ENCODE measurements around the gene ZFYVE28.

Gene ZFYVE28

DNA sequence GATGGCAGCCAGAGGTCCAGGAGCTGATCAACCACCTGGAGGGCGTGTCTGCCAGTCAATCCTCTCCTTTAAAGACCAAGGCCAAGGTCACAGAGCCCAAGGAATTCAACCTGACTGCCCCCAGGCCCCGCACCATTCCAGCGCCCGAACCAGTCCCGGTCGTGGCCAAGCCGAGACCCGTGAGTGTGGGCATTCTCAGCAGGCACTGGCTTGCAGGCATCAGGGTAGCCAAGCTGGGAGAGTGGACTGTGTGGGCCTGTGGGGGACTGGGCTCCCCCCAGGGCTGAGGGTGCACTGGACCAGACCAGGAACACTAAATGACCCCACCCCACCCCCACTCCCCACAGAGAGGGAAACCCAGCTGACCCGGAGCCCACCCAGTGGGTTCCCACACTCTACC lies 26.7 kb upstream of the ZFYVE28 start:
- DNase-seq (ENCODE audit: low spot score): no peak
- Histone ChIP-seq H3K4me3 (no peak overlapping the region), H3K27ac (no peak overlapping the region)
- TF ChIP-seq, protein P1, sequence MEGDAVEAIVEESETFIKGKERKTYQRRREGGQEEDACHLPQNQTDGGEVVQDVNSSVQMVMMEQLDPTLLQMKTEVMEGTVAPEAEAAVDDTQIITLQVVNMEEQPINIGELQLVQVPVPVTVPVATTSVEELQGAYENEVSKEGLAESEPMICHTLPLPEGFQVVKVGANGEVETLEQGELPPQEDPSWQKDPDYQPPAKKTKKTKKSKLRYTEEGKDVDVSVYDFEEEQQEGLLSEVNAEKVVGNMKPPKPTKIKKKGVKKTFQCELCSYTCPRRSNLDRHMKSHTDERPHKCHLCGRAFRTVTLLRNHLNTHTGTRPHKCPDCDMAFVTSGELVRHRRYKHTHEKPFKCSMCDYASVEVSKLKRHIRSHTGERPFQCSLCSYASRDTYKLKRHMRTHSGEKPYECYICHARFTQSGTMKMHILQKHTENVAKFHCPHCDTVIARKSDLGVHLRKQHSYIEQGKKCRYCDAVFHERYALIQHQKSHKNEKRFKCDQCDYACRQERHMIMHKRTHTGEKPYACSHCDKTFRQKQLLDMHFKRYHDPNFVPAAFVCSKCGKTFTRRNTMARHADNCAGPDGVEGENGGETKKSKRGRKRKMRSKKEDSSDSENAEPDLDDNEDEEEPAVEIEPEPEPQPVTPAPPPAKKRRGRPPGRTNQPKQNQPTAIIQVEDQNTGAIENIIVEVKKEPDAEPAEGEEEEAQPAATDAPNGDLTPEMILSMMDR (IDR thresholded peaks at IDR 0.05): no peak

DNA sequence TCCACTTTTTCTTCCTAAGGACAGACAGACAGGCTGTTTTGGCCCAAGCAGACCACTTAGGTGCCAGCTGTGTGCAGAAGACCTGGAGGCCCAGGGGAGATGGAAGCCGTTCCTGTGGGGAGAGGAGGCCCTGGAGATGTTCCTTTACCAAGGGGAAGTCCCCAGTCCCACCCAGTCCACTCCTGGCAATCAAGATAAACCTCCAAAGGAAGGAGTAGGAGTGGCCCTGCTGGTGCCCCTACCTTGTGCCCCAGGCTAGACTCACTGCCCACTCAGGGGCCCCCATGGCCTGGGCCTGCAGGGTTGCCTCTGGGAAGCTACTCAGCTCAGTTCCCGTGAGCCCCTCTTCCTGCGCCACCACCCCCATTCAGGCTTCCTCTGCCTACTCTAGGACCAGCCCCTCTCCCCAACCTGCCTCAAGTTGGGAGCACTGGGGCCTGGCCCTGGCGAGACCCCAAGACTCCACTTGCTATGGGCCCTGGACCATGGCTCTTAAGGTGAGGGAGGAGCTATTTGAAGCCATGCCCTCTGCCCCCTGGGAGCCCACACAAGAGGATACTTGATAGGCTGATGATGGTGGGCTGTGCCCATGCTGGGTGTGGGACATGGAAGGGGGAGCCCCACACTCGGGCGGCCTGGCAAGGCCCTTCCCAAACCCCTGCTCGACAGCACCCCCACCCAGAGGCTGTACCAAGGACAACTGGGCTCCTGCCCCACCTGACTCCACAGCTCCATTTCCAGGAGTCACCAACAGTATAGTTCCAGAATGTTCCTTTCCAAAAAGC lies 25.7 kb upstream of the ZFYVE28 start:
- TF ChIP-seq, protein P1 (IDR thresholded peaks at IDR 0.05): no peak
- Histone ChIP-seq H3K4me3 (no peak overlapping the region), H3K27ac (no peak overlapping the region)
- no peak for DNase-seq (ENCODE audit: low spot score)

DNA sequence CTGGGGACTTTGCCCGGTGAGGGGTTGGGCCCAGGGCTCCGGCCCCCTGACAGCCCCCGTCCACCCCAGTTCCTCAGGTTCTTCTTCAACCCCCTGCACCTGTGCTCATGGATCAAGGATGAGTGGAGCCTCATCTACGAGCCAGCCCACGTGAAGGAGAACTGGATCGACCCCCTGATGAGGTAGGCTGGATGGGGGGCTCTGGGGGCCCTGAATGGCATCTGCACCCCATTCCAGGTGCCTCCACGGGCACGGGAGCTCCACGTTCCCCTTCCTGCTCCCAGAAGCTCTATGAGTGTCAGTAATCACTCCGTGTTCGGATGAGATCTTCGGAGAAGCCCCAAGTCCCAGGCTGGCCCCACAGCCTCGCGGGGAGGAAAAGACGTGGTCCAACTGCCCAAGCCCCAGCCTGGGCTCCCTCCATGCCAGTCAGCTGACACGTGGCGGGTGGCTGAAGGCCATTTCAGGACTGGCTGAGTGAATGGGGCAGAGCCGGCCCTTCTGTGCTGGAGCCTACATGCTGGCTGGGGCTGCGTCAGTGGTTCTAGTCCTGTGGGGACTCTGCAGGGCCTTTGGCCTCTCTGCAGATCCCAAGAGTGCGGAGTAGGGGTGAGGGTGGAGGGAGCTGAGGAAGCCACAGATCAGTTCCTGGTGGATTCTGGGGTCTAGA lies 24.8 kb upstream of the ZFYVE28 start:
- no peak for DNase-seq (ENCODE audit: low spot score)
- Histone ChIP-seq H3K4me3 (no peak overlapping the region), H3K27ac (no peak overlapping the region)
- TF ChIP-seq, protein P1 (IDR thresholded peaks at IDR 0.05): no peak

DNA sequence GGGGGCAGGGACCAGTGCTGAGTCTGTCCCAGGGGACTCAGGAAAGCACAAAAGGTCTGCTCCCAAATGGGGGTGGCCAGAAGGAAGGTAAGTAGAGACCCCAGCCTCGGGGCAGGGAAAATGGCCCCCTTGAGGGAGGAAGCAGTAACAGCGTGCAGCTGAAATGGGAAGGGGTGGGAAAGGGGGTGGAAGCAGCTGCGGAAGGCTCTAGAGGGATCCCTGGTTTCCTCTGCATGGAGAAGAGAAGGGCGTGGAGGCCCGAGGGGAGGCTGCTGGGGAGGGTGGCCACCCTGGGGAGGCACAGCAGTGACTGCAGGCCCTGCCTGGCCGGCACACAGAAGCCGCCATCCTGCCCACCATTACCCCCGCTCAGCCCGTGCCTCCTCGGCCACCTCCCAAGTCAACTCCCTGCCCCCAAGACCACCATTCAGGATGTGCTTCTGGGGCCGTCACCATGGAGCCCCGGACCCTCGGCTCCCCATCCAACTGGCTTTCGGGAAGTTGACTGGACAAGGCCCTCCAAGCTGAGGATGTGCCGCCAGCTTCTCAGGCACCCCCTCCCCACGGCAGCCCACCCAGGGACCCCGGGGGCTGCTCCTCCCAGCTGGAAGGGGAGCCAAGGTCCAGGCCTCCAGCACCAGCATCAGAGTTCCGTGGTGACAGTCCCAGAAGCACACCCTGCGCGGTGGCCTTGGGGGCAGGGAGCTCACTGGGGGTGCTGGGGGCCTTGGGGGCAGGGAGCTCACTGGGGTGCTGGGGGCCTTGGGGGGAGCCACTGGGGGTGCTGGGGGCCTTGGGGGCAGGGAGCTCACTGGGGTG lies 23.9 kb upstream of the ZFYVE28 start:
- H3K27ac ChIP-seq: no peak overlapping the region
- no peak overlapping the region for H3K4me3 ChIP-seq
- TF ChIP-seq, protein P1 (IDR thresholded peaks at IDR 0.05): no peak
- no peak for DNase-seq (ENCODE audit: low spot score)

DNA sequence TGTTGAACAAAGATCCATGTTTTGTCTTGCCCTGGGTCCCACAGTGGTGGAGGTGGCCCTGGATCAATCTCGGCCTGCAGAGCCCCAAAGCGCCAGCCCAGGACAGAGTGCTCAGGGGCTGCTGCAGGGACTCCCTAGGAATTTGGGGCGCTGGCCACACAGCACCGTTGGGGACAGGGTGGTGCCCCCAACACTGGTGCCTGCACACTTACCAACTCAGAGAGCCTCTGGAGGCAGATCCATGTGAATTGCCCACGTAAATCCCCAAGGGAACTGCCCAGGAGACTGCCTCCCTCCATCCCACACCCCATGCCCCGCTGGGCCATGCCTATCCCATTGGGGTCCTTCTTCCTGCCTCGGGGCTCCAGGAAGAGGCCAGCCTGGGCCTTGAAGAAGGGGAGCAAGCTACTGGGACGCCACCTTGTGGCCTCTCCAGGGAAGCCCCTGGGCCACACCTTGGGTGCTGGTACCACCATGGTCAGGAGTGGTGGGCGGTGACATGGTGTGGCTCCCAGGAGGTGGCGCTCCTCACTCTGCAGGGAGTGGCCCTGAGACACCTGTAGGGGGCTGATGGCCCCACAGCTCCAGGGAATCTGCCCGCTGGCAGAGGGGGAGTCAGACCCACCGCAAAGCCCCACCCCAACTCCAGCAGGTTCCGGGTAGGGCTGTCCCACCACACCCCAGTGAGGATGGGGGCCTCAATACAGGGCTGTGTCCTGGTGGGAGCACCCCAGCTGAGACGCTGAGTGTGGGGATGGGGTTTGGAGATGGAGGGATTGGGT lies 23.1 kb upstream of the ZFYVE28 start:
- TF ChIP-seq, protein P1 (IDR thresholded peaks at IDR 0.05): peak; percentile 28
- Histone ChIP-seq H3K4me3 (no peak overlapping the region), H3K27ac (no peak overlapping the region)
- DNase-seq (ENCODE audit: low spot score): no peak

DNA sequence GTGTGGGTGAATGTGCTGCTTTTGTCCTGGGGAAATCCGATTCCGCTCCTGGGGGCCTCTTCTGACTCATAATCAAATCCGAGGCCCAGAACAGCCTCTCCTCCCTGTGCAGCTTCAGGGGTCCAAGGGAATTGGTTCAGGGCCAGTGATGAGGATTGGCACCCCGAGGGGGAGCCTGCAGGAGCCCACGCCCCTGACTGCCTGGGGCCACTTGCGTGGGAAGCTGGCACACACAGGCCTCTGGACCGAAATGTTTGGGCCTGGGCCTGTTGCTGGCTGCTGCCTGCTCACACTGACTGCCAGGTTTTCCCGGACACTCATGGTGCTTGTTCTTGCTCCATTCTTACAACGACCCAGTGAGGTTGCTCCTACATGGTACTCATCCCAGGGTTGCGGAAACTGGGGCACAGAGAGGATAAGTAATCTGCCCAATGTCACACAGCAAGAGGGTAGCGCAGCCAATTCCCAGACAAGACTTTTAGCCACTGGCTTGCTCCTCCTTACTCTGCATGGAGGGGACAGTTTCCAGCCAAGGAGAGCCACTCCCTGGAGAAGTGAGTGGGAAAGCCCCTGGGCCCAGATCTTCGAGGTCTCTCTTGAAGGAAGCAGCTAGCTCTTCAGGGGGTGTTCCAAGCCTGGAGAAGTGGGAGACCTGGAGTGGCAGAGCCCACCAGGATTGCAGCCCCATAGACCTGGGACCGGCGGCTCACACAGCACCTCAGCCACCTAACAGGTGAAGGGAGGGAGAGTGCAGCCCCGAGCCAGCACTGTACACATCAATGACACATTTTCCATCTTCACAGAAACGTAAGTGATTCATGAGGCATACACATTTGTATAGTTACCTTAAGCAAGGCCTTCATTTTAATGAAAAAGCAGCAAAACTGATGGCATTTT lies 20.6 kb upstream of the ZFYVE28 start:
- DNase-seq (ENCODE audit: low spot score): no peak
- Histone ChIP-seq H3K27ac (no peak overlapping the region), H3K4me3 (no peak overlapping the region)
- TF ChIP-seq, protein P1 (IDR thresholded peaks at IDR 0.05): no peak

Data from coronary artery (tissue), 2 donors.